Neural crest cell (in vitro differentiated cells): Measurements from ENCODE around the gene NR2F6. TPM values are rescaled to one million over a fixed set of nuclear protein-coding genes. Genes with fewer than 3 reads are reported as not detected.
A peak's percentile ranks its signal among the peaks of the same experiment; 100 is the strongest.

Experiments used
- DNase-seq: peaks from one replicate; pipeline ENCODE4 v3.0.0; 2021; ENCODE audit warnings: low read depth, mixed read lengths, low spot score
- H3K27ac Mint-ChIP-seq: one replicate; pipeline ENCODE4 v1.8.0; 2021; ENCODE audit warnings: mild to moderate bottlenecking, mixed read lengths; ENCODE audit not compliant: unreplicated experiment
- H3K27me3 Mint-ChIP-seq: 2 replicates; pipeline ENCODE4 v1.8.0; 2021; ENCODE audit warnings: low read depth, mild to moderate bottlenecking, mixed read lengths
- H3K36me3 Mint-ChIP-seq: 2 replicates; pipeline ENCODE4 v1.8.0; 2021; ENCODE audit warnings: low read depth, mild to moderate bottlenecking, mixed read lengths
- H3K4me1 Mint-ChIP-seq: 2 replicates; pipeline ENCODE4 v1.8.0; 2021; ENCODE audit warnings: mixed read lengths
- H3K4me3 Mint-ChIP-seq: one replicate; pipeline ENCODE4 v1.8.0; 2021; ENCODE audit warnings: mild to moderate bottlenecking, mixed read lengths
- H3K9me3 Mint-ChIP-seq: 2 replicates; pipeline ENCODE4 v1.8.0; 2021; ENCODE audit warnings: mixed read lengths
- CTCF ChIP-seq: fragments of 200-600 bp; sonication (generic); conservative IDR thresholded peaks from 2 replicates; pipeline ENCODE4 v1.5.0; 2021; ENCODE audit warnings: antibody characterized with exemption, mild to moderate bottlenecking
- total RNA-seq: library from RNA; stranded (reverse); gene quantifications from 2 replicates; pipeline ENCODE4 v1.2.1, GENCODE V29; 2021

The NR2F6 gene
- total RNA-seq, 1 donor from 2014 or later: 57.6 TPM

GRCh38 chr19:17246681-17247425 lies 1.1 kb upstream of the NR2F6 start:
- H3K36me3 Mint-ChIP-seq: peaks cover 3% of the 10 kb centered on the region
- no peak for TF ChIP-seq CTCF
- H3K4me1 Mint-ChIP-seq: peaks cover 51% of the 10 kb centered on the region
- peak overlapping the region; percentile 88 for H3K4me3 Mint-ChIP-seq
- H3K27me3 Mint-ChIP-seq: peaks cover 9% of the 10 kb centered on the region
- H3K27ac Mint-ChIP-seq: peak overlapping the region; percentile 67
- H3K9me3 Mint-ChIP-seq: no peaks in the 10 kb centered on the region
- no peak for DNase-seq

- Mint-ChIP-seq H3K4me3 (peak overlapping the region; percentile 98), H3K36me3 (peaks cover 3% of the 10 kb centered on the region), H3K27me3 (peaks cover 9% of the 10 kb centered on the region), H3K27ac (peak overlapping the region; percentile 94), H3K4me1 (peaks cover 64% of the 10 kb centered on the region), H3K9me3 (no peaks in the 10 kb centered on the region)
- TF ChIP-seq CTCF: no peak
- no peak for DNase-seq
Measured at GRCh38 chr19:17244618-17245534, 843 bp downstream of the NR2F6 start.

GRCh38 chr19:17243830-17244617 lies 1.7 kb downstream of the NR2F6 start:
- Mint-ChIP-seq H3K9me3 (no peaks in the 10 kb centered on the region), H3K4me1 (peaks cover 63% of the 10 kb centered on the region), H3K4me3 (peak overlapping the region; percentile 98), H3K27me3 (peaks cover 9% of the 10 kb centered on the region), H3K27ac (peak overlapping the region; percentile 94), H3K36me3 (peaks cover 3% of the 10 kb centered on the region)
- DNase-seq: no peak
- no peak for TF ChIP-seq CTCF

- DNase-seq: no peak
- no peak for TF ChIP-seq CTCF
- Mint-ChIP-seq H3K9me3 (no peaks in the 10 kb centered on the region), H3K4me1 (peaks cover 56% of the 10 kb centered on the region), H3K27me3 (peaks cover 8% of the 10 kb centered on the region), H3K4me3 (peak overlapping the region; percentile 98), H3K27ac (no peak overlapping the region), H3K36me3 (peaks cover 3% of the 10 kb centered on the region)
Measured at GRCh38 chr19:17243211-17243829, 2.4 kb downstream of the NR2F6 start.
